C4-2B (cell line): ENCODE data around the gene STK35.
"Not testable (repeated sequence)": the region's sequence is repeated elsewhere in the genome, so short reads cannot be mapped to it uniquely, and the experiment has no call there.

Experiments
- H3K27ac ChIP-seq: fragments of 450-650 bp; 2 replicates; pipeline ENCODE4 v1.5.1; 2017
- CTCF ChIP-seq: fragments of 450-650 bp; conservative IDR thresholded peaks from 2 replicates; pipeline ENCODE4 v1.5.1; 2017; ENCODE audit warnings: mild to moderate bottlenecking
- ZFX ChIP-seq: fragments of 450-650 bp; IDR thresholded peaks from 2 replicates; pipeline ENCODE4 v1.6.1; 2017

The STK35 gene

GRCh38 chr20:2169456-2170088 is 67.9 kb downstream of the STK35 start:
- TF ChIP-seq CTCF (no peak), ZFX (no peak)

GRCh38 chr20:2170404-2170803 is 68.8 kb downstream of the STK35 start:
- no peak overlapping the region for H3K27ac ChIP-seq
- TF ChIP-seq ZFX (no peak), CTCF (no peak)

More at GRCh38 chr20:2169456-2170088, 67.9 kb downstream of the STK35 start:
- no peak overlapping the region for H3K27ac ChIP-seq

- TF ChIP-seq CTCF (no peak), ZFX (no peak)
- no peak overlapping the region for H3K27ac ChIP-seq
Measured at GRCh38 chr20:2171266-2171790, 69.7 kb downstream of the STK35 start.

GRCh38 chr20:2171840-2172239 is 70.2 kb downstream of the STK35 start:
- not testable (repeated sequence) for H3K27ac ChIP-seq

- no peak overlapping the region for H3K27ac ChIP-seq
- peak; percentile 87 for TF ChIP-seq CTCF
- no peak for TF ChIP-seq ZFX
Measured at GRCh38 chr20:2172305-2173175, 70.9 kb downstream of the STK35 start.

- H3K27ac ChIP-seq = no peak overlapping the region
- no peak for TF ChIP-seq CTCF
- TF ChIP-seq ZFX = no peak
Measured at GRCh38 chr20:2173186-2173585, 71.6 kb downstream of the STK35 start.

- H3K27ac ChIP-seq = no peak overlapping the region
- no peak for TF ChIP-seq CTCF
- TF ChIP-seq ZFX = no peak
Measured at GRCh38 chr20:2174067-2174466, 72.4 kb downstream of the STK35 start.
